ENCODE data around the gene EVA1C.
A peak's percentile ranks its signal among the peaks of the same experiment; 100 is the strongest.

DNA sequence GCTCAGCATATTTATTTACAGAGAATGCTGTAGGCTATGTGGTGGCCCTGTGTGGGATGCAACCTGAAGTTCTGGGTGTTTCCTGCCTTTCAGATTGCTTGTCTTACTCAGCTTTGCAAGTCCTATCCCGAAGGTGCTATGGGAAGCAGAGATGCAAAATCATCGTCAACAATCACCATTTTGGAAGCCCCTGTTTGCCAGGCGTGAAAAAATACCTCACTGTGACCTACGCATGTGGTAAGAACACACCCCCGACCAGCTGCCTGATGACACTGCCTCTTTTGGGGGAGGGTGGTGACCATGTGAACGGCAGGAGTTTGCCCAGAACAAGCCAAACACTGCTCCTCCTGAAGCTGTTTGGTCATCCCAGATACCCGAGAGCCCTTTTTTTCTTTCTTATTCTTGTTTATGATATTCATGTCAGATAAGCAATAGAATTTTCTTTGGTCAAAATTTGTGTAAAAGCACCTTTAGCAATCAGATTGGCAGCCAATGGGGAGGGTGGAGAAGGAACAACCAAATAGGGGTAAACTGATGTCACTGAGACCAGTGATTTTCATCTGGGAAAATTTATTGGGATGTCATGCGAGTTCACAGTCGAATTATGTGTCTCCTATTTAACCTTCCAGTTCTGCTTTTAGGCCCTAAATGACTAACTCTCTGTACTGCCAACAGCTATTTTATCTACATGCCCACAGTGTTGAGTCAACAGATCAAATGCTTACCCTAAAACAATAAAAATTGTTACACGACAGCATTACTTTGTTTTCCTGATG is 82.6 kb downstream of the EVA1C start:
- TF ChIP-seq, protein P1, sequence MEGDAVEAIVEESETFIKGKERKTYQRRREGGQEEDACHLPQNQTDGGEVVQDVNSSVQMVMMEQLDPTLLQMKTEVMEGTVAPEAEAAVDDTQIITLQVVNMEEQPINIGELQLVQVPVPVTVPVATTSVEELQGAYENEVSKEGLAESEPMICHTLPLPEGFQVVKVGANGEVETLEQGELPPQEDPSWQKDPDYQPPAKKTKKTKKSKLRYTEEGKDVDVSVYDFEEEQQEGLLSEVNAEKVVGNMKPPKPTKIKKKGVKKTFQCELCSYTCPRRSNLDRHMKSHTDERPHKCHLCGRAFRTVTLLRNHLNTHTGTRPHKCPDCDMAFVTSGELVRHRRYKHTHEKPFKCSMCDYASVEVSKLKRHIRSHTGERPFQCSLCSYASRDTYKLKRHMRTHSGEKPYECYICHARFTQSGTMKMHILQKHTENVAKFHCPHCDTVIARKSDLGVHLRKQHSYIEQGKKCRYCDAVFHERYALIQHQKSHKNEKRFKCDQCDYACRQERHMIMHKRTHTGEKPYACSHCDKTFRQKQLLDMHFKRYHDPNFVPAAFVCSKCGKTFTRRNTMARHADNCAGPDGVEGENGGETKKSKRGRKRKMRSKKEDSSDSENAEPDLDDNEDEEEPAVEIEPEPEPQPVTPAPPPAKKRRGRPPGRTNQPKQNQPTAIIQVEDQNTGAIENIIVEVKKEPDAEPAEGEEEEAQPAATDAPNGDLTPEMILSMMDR (IDR thresholded peaks at IDR 0.05; ENCODE audit: extremely low read depth in 1 of 2, insufficient read depth in 1 of 2, low read depth in 1 of 2, low read length in 2 of 2), result no peak
- TF ChIP-seq JUN (IDR thresholded peaks at IDR 0.05; ENCODE audit: borderline replicate concordance, insufficient read depth, insufficient read length, low read depth), result peak; percentile 69
- TF ChIP-seq POLR2AphosphoS5 (IDR thresholded peaks at IDR 0.05; ENCODE audit: insufficient read depth, low read depth, low read length), result peak; percentile 43

Data from endothelial cell of umbilical vein (primary cell).